Ovary (tissue), 3 donors: ENCODE results near the gene UAP1L1.

Source experiments
- EP300 ChIP-seq: sonication (generic); formaldehyde crosslinking; IDR thresholded peaks from one replicate; pipeline ENCODE4 v1.6.1; 2017; ENCODE audit warnings: antibody characterized with exemption
- POLR2A ChIP-seq: fragments of 450-650 bp; IDR thresholded peaks from one replicate; pipeline ENCODE4 v1.6.1; 2017; ENCODE audit warnings: antibody characterized with exemption, mild to moderate bottlenecking, moderate library complexity
- TF ChIP-seq, protein P1 (sequence below), 3 donors: fragments of 450-650 bp in 2 of 3; fragments of 200-600 bp in 1 of 3; IDR thresholded peaks; one replicate each; pipeline versions ENCODE4 v1.5.1 to v1.8.0; 2016 to 2022; ENCODE audit warnings: antibody characterized with exemption in 3 of 3, mild to moderate bottlenecking in 1 of 3
- donor health status: DM: no; HTN: no; CAD: no.

DNA sequence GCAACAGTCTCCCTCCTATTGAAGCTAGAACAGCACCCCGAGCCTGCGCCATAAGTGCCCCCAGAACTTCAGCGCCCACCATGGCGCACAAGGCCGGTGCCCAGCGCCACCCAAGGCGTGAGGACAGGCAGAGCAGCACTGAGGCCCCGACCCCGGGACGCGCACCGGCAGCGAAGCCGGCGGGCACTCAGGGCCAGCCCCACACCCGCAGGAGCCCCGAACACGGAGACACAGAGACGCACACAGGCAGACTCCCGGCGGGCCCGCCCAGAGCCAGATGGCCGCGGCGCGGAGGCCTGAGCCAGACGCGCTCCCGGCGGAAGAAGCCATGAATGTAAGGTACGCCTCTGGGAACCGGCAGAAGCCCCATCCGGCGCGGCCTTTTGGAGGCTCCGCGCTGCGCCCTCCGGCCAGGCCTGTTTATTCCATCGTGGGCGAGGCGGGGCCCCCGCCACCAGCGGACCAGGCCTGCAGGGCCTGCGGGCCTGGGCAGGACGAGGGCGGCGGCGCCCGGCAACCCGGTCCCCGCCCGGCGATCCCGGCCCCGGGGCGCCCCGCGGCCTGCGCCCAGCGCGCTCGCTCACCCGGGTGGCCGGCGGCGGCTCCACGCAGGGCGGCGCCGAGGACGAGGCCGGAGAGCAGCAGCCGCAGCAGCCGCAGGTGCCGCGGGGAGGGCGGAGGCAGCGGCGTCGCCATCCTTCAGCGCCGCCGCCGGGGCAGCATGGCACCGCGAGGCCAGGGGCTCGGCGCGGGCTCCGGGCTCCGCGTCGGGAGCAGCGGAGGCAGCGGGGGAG is 31.8 kb upstream of the UAP1L1 start:
- TF ChIP-seq, protein P1, sequence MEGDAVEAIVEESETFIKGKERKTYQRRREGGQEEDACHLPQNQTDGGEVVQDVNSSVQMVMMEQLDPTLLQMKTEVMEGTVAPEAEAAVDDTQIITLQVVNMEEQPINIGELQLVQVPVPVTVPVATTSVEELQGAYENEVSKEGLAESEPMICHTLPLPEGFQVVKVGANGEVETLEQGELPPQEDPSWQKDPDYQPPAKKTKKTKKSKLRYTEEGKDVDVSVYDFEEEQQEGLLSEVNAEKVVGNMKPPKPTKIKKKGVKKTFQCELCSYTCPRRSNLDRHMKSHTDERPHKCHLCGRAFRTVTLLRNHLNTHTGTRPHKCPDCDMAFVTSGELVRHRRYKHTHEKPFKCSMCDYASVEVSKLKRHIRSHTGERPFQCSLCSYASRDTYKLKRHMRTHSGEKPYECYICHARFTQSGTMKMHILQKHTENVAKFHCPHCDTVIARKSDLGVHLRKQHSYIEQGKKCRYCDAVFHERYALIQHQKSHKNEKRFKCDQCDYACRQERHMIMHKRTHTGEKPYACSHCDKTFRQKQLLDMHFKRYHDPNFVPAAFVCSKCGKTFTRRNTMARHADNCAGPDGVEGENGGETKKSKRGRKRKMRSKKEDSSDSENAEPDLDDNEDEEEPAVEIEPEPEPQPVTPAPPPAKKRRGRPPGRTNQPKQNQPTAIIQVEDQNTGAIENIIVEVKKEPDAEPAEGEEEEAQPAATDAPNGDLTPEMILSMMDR (IDR thresholded peaks at IDR 0.05), result no peak
- TF ChIP-seq POLR2A, result no peak
- TF ChIP-seq EP300, result no peak
